OCI-LY3 (cell line): ENCODE measurements around the gene PRICKLE1.

Experiments used
- EZH2phosphoT487 ChIP-seq: fragments of 200-600 bp; shearing (Covaris generic); IDR thresholded peaks from 2 replicates; pipeline ENCODE4 v1.6.1; 2018; ENCODE audit warnings: antibody characterized with exemption, mixed run types, low read depth
- TF ChIP-seq, protein P1 (sequence below): fragments of 200-600, 300-600 bp; sonication (generic); IDR thresholded peaks from 2 replicates; pipeline ENCODE4 v1.5.1; 2014; ENCODE audit warnings: antibody characterized with exemption, low read length, low read depth

GRCh38 chr12:42546709-42547108, 42.8 kb downstream of the PRICKLE1 start:
- TF ChIP-seq, protein P1, sequence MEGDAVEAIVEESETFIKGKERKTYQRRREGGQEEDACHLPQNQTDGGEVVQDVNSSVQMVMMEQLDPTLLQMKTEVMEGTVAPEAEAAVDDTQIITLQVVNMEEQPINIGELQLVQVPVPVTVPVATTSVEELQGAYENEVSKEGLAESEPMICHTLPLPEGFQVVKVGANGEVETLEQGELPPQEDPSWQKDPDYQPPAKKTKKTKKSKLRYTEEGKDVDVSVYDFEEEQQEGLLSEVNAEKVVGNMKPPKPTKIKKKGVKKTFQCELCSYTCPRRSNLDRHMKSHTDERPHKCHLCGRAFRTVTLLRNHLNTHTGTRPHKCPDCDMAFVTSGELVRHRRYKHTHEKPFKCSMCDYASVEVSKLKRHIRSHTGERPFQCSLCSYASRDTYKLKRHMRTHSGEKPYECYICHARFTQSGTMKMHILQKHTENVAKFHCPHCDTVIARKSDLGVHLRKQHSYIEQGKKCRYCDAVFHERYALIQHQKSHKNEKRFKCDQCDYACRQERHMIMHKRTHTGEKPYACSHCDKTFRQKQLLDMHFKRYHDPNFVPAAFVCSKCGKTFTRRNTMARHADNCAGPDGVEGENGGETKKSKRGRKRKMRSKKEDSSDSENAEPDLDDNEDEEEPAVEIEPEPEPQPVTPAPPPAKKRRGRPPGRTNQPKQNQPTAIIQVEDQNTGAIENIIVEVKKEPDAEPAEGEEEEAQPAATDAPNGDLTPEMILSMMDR = no peak
- no peak for TF ChIP-seq EZH2phosphoT487
